Brain microvascular endothelial cell (primary cell): ENCODE results near the gene PERCC1.

Source experiments
- DNase-seq: peaks from one replicate; pipeline ENCODE4 v3.0.0-alpha.2; 2020
- H3K27ac ChIP-seq: fragments of 250-450 bp; sonication (Bioruptor Pico); 2 replicates; pipeline ENCODE4 v1.5.1; 2020; ENCODE audit warnings: mild to moderate bottlenecking, moderate library complexity
- H3K27me3 ChIP-seq: fragments of 250-450 bp; sonication (Bioruptor Pico); replicated peaks from 2 replicates; pipeline ENCODE4 v1.5.1; 2020; ENCODE audit warnings: mild to moderate bottlenecking
- H3K36me3 ChIP-seq: fragments of 250-450 bp; sonication (Bioruptor Pico); replicated peaks from 2 replicates; pipeline ENCODE4 v1.5.1; 2020; ENCODE audit warnings: mild to moderate bottlenecking
- H3K4me3 ChIP-seq: 2 replicates; pipeline ENCODE4 v1.5.1; 2011; ENCODE audit warnings: low read depth, mild to moderate bottlenecking, control low read depth, low read length, moderate library complexity
- CTCF ChIP-seq: IDR thresholded peaks from 2 replicates; pipeline ENCODE4 v1.5.1; 2011; ENCODE audit warnings: low read depth, mild to moderate bottlenecking, moderate library complexity, low read length, control low read depth, inconsistent platforms; ENCODE audit errors: missing control alignments
- in situ Hi-C: cut with HindIII; loops from 2 replicates; pipeline ENCODE4 v1.10.0; 2017; ENCODE audit warnings: low sequenced_read_pairs, low pct_ligation_motif_present

The PERCC1 gene

DNA sequence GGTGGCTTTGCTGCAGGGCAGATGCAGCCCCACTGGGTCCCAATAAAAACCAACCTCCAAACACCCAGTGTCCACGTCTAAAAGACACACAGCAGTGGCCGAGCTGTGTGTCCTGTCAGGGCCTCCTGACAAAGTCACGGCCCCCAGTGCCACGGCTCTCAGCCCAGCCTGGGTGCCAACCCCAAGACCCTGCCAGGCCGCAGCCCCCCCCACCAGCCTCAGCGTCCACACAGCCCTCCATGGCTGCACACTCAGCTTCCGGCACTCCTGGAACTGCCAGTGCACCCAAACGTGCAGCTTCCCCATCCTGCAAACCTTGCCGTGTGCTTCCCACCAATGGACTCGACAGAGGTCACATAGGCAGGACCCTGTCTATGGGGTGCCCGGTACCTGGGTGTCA lies 17.1 kb downstream of the PERCC1 start:
- no peak overlapping the region for H3K27ac ChIP-seq
- peaks cover 34% of the 10 kb centered on the region for H3K36me3 ChIP-seq
- H3K27me3 ChIP-seq, result no peaks in the 10 kb centered on the region
- no peak for DNase-seq
- no peak overlapping the region for H3K4me3 ChIP-seq
- no peak for TF ChIP-seq CTCF
- in situ Hi-C loops, result no loop called here

GRCh38 chr16:1448536-1449116 lies 17.7 kb downstream of the PERCC1 start:
- Histone ChIP-seq H3K4me3 (no peak overlapping the region), H3K27ac (no peak overlapping the region), H3K36me3 (peaks cover 36% of the 10 kb centered on the region), H3K27me3 (no peaks in the 10 kb centered on the region)
- TF ChIP-seq CTCF, result no peak
- no peak for DNase-seq
- in situ Hi-C loops, result no loop called here

- no peak for DNase-seq
- Histone ChIP-seq H3K36me3 (peaks cover 41% of the 10 kb centered on the region), H3K27me3 (no peaks in the 10 kb centered on the region), H3K4me3 (no peak overlapping the region), H3K27ac (no peak overlapping the region)
- in situ Hi-C loops, result no loop called here
- no peak for TF ChIP-seq CTCF
Observed at GRCh38 chr16:1449201-1449788, 18.4 kb downstream of the PERCC1 start.

- TF ChIP-seq CTCF, result no peak
- no peak for DNase-seq
- Histone ChIP-seq H3K4me3 (no peak overlapping the region), H3K27me3 (no peaks in the 10 kb centered on the region), H3K27ac (no peak overlapping the region), H3K36me3 (peaks cover 50% of the 10 kb centered on the region)
- in situ Hi-C loops, result no loop called here
Observed at GRCh38 chr16:1450218-1450617, 19.3 kb downstream of the PERCC1 start.

DNA sequence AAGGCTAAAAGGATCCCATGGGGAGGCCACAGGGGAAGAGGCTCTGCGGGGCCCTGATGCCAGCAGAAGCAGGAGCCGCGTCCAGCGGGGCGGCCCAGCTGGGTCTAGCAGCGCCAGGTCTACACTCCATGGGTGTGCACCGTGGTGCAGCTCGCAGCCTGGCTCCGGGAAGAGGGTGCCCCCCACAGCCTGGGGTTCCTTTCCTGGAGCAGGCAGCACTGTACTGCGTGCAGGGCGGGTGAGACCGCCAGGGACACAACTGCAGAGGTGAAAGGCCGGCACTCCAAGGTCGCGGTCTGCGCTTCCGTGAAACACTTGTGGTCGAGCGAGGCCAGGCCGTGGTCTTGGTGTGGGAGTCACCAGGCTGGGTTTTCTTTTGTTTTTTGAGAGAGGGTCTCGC lies 20.0 kb downstream of the PERCC1 start:
- in situ Hi-C loops, result no loop called here
- Histone ChIP-seq H3K36me3 (peaks cover 48% of the 10 kb centered on the region), H3K4me3 (no peak overlapping the region), H3K27me3 (no peaks in the 10 kb centered on the region), H3K27ac (no peak overlapping the region)
- no peak for DNase-seq
- no peak for TF ChIP-seq CTCF

GRCh38 chr16:1451702-1452392 lies 21.0 kb downstream of the PERCC1 start:
- Histone ChIP-seq H3K36me3 (peaks cover 39% of the 10 kb centered on the region), H3K27me3 (no peaks in the 10 kb centered on the region), H3K27ac (no peak overlapping the region), H3K4me3 (no peak overlapping the region)
- no peak for TF ChIP-seq CTCF
- in situ Hi-C loops, result no loop called here
- no peak for DNase-seq
